HEK293 (cell line): Measurements from ENCODE around the gene AQP1.

Experiments used
- CTCF ChIA-PET: fragments of 350-600 bp; formaldehyde crosslinking; extraction: SDS; loops from one replicate; lab custom pipeline; 2021; ENCODE audit warnings: antibody characterized with exemption; lab: Yijun Ruan, JAX
- POLR2A ChIA-PET: fragments of 300-600 bp; formaldehyde crosslinking; extraction: SDS; loops from one replicate; lab custom pipeline; 2020; ENCODE audit warnings: antibody characterized with exemption, inconsistent platforms; lab: Yijun Ruan, JAX
- H3K27ac ChIP-seq: fragments of 200-500 bp; sonication (Bioruptor generic); 2 replicates; pipeline ENCODE4 v1.5.1; 2014; ENCODE audit warnings: low read depth, low read length, control low read depth, inconsistent platforms; ENCODE audit errors: extremely low read depth
- H3K36me3 ChIP-seq, 2 experiments: fragments of 200-500 bp in 1 of 2; sonication (Bioruptor generic) in 1 of 2; 1 replicate in 1 of 2; 2 replicates in 1 of 2; pipeline ENCODE4 v1.5.1; 2014 to 2017; ENCODE audit warnings: inconsistent platforms in 2 of 2, low read length in 2 of 2; ENCODE audit not compliant: control insufficient read depth in 2 of 2, insufficient read depth in 1 of 2
- H3K4me1 ChIP-seq: fragments of 200-500 bp; sonication (Bioruptor generic); 2 replicates; pipeline ENCODE4 v1.5.1; 2014; ENCODE audit warnings: mild to moderate bottlenecking, low read length, inconsistent platforms; ENCODE audit not compliant: control insufficient read depth, insufficient read depth
- H3K4me3 ChIP-seq: 2 replicates; pipeline ENCODE4 v1.5.1; 2011; ENCODE audit warnings: low read depth, mild to moderate bottlenecking, control low read depth, low read length, moderate library complexity
- H3K9me3 ChIP-seq: fragments of 200-500 bp; sonication (Bioruptor generic); 2 replicates; pipeline ENCODE4 v1.5.1; 2014; ENCODE audit warnings: low read depth, low read length, inconsistent platforms; ENCODE audit not compliant: control insufficient read depth, insufficient read depth
- MZF1 ChIP-seq: fragments of 450-650 bp; formaldehyde crosslinking; IDR thresholded peaks from 2 replicates; pipeline ENCODE4 v1.5.1; 2017; ENCODE audit warnings: missing biosample characterization, missing genetic modification characterization, borderline replicate concordance
- PRDM6 ChIP-seq: fragments of 450-650 bp; formaldehyde crosslinking; IDR thresholded peaks from 2 replicates; pipeline ENCODE4 v1.5.1; 2017; ENCODE audit warnings: missing biosample characterization, missing genetic modification characterization
- REST ChIP-seq: fragments of 450-650 bp; formaldehyde crosslinking; IDR thresholded peaks from 2 replicates; pipeline ENCODE4 v1.5.1; 2016; ENCODE audit warnings: missing biosample characterization, missing genetic modification characterization
- ZNF121 ChIP-seq: fragments of 450-650 bp; formaldehyde crosslinking; IDR thresholded peaks from 2 replicates; pipeline ENCODE4 v1.5.1; 2016; ENCODE audit warnings: missing biosample characterization, missing genetic modification characterization
- ZNF148 ChIP-seq: fragments of 450-650 bp; formaldehyde crosslinking; IDR thresholded peaks from 2 replicates; pipeline ENCODE4 v1.5.0; 2017; ENCODE audit warnings: missing biosample characterization, missing genetic modification characterization, borderline replicate concordance
- ZNF155 ChIP-seq: fragments of 450-650 bp; formaldehyde crosslinking; IDR thresholded peaks from 2 replicates; pipeline ENCODE4 v1.5.1; 2016; ENCODE audit warnings: missing biosample characterization, missing genetic modification characterization
- ZNF19 ChIP-seq: fragments of 450-650 bp; formaldehyde crosslinking; IDR thresholded peaks from 2 replicates; pipeline ENCODE4; 2016; ENCODE audit warnings: missing biosample characterization, missing genetic modification characterization, low read depth
- ZNF239 ChIP-seq: fragments of 450-650 bp; formaldehyde crosslinking; IDR thresholded peaks from 2 replicates; pipeline ENCODE4 v1.5.1; 2016; ENCODE audit warnings: missing biosample characterization, missing genetic modification characterization
- ZNF324 ChIP-seq: fragments of 450-650 bp; formaldehyde crosslinking; IDR thresholded peaks from 2 replicates; pipeline ENCODE4 v1.5.1; 2016; ENCODE audit warnings: missing biosample characterization, missing genetic modification characterization
- ZNF514 ChIP-seq: fragments of 450-650 bp; formaldehyde crosslinking; IDR thresholded peaks from 2 replicates; pipeline ENCODE4 v1.5.1; 2016; ENCODE audit warnings: missing biosample characterization, missing genetic modification characterization
- ZNF555 ChIP-seq: fragments of 450-650 bp; formaldehyde crosslinking; conservative IDR thresholded peaks from 2 replicates; pipeline ENCODE4 v1.5.1; 2017; ENCODE audit warnings: missing biosample characterization, mild to moderate bottlenecking, missing genetic modification characterization, inconsistent platforms
- ZNF558 ChIP-seq: fragments of 450-650 bp; formaldehyde crosslinking; IDR thresholded peaks from 2 replicates; pipeline ENCODE4 v1.5.1; 2016; ENCODE audit warnings: missing biosample characterization, missing genetic modification characterization
- ZNF585B ChIP-seq: fragments of 450-650 bp; formaldehyde crosslinking; IDR thresholded peaks from 2 replicates; pipeline ENCODE4 v1.5.1; 2016; ENCODE audit warnings: missing biosample characterization, missing genetic modification characterization
- ZNF596 ChIP-seq: fragments of 450-650 bp; IDR thresholded peaks from 2 replicates; pipeline ENCODE4 v1.5.0; 2018; ENCODE audit warnings: missing biosample characterization, mild to moderate bottlenecking, missing genetic modification characterization, moderate library complexity
- ZNF776 ChIP-seq: fragments of 450-650 bp; formaldehyde crosslinking; IDR thresholded peaks from 2 replicates; pipeline ENCODE4 v1.5.0; 2017; ENCODE audit warnings: missing biosample characterization, missing genetic modification characterization, borderline replicate concordance
- ZSCAN16 ChIP-seq: fragments of 450-650 bp; formaldehyde crosslinking; IDR thresholded peaks from 2 replicates; pipeline ENCODE4 v1.5.1; 2016; ENCODE audit warnings: missing biosample characterization, missing genetic modification characterization
- ZSCAN23 ChIP-seq: fragments of 450-650 bp; formaldehyde crosslinking; IDR thresholded peaks from 2 replicates; pipeline ENCODE4 v1.5.1; 2016; ENCODE audit warnings: missing biosample characterization, missing genetic modification characterization

The AQP1 gene

GRCh38 chr7:30914596-30914995 lies 2.9 kb downstream of the AQP1 start (continued):
- TF ChIP-seq PRDM6 (tag by site-specific recombination) = no peak
- no peak for TF ChIP-seq ZNF148
- no peak for TF ChIP-seq ZNF121 (tag by site-specific recombination)
- no peak for TF ChIP-seq REST (tag by site-specific recombination)
- TF ChIP-seq MZF1 (tag by site-specific recombination) = no peak
- TF ChIP-seq ZNF514 (tag by site-specific recombination) = no peak
- TF ChIP-seq ZNF155 (tag by site-specific recombination) = no peak
- TF ChIP-seq ZNF558 (tag by site-specific recombination) = no peak
- no peak for TF ChIP-seq ZNF239 (tag by site-specific recombination)
- TF ChIP-seq ZSCAN16 (tag by site-specific recombination) = no peak
- no peak for TF ChIP-seq ZNF776 (tag by site-specific recombination)
- TF ChIP-seq ZNF19 (tag by site-specific recombination) = no peak
- TF ChIP-seq, all 188 proteins: peak for 0

DNA sequence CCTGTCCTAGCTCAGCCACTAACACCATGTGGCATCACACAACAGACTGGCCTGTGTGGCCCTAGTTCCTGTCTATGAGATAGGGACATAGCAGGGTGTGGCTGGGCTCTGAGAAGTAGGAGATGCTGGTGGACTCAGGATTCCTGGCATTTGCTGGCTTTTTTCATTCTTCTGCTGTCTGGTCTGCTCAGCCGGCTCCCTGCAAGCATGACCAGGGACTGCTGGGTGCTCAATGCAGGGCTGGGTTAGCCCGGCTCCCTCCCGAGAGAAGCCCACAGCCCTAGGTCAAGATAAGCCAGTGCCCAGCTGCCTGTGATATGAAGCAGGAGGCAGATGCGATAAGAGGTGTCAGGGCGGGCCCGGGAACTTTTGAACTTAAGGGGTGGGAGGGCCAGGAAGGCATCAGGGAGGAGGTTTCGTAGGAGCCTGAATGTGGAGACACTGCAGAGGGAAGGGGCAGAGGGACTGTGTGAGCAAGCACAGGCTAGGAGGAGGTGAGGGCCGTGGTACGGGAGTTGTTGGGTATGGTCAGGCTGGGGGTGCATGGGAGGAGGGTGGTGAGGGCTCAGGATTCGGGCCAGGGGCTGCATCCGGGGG lies 3.5 kb downstream of the AQP1 start:
- Histone ChIP-seq H3K27ac (no peak overlapping the region), H3K4me3 (no peak overlapping the region), H3K9me3 (no peaks in the 10 kb centered on the region), H3K4me1 (no peaks in the 10 kb centered on the region), H3K36me3 (no peaks in the 10 kb centered on the region)
- TF ChIP-seq ZNF555 (tag by site-specific recombination) (no peak), ZNF19 (tag by site-specific recombination) (no peak), ZSCAN23 (tag by site-specific recombination) (no peak), ZNF585B (tag by site-specific recombination) (no peak), ZNF596 (no peak), ZNF324 (no peak)
- ChIA-PET POLR2A (no interaction called here), CTCF (interaction anchor here (0.6 to 0.7 kb wide), 2 partner anchors 635 to 675 kb away, joined by 4 read pairs; no protein-coding TSS in a partner anchor)
